PFSK-1 (cell line): ENCODE measurements around the gene ACTRT2.

Experiments
- POLR2AphosphoS5 ChIP-seq: IDR thresholded peaks from 2 replicates; pipeline ENCODE4 v1.6.1; 2012; ENCODE audit warnings: low read depth, mild to moderate bottlenecking, control low read depth, low read length, moderate library complexity
- REST ChIP-seq, 2 experiments: IDR thresholded peaks; 2 replicates each; pipeline versions ENCODE4 v1.6.1 to v1.8.0; 2011 to 2012; ENCODE audit warnings: low read depth in 2 of 2, low read length in 2 of 2, control low read depth in 1 of 2, inconsistent platforms in 1 of 2, mild to moderate bottlenecking in 1 of 2, moderate library complexity in 1 of 2; ENCODE audit not compliant: insufficient read depth in 1 of 2
- TAF1 ChIP-seq: IDR thresholded peaks from 2 replicates; pipeline ENCODE4 v1.6.1; 2012; ENCODE audit warnings: low read length, control low read depth, borderline replicate concordance; ENCODE audit not compliant: insufficient read depth

GRCh38 chr1:3021233-3021671, at the start of gene ACTRT2:
- TF ChIP-seq REST (IDR thresholded peaks at IDR 0.05; ENCODE audit: insufficient read depth in 1 of 2, low read depth in 2 of 2, low read length in 2 of 2) = no peak
- no peak for TF ChIP-seq POLR2AphosphoS5
- no peak for TF ChIP-seq TAF1
